HepG2 (cell line): ENCODE results near the gene NEAT1. TPM values are rescaled to one million over a fixed set of nuclear protein-coding genes. Genes with fewer than 3 reads are reported as not detected.

Experiments
- ATAC-seq: fragments of 200-7000 bp; cut with Tn5 transposase; 3 replicates; pipeline ENCODE4 v1.9.1; 2020; ENCODE audit warnings: mild to moderate bottlenecking, moderate library complexity
- BruUV-seq: library from RNA; stranded (reverse); fragments of 400-500 nt; replicated peaks from 2 replicates; lab custom pipeline; 2021; lab: Mats Ljungman, UMichigan
- CTCF ChIA-PET: fragments of 300-600 bp; formaldehyde crosslinking; extraction: SDS; loops from one replicate; lab custom pipeline; 2021; ENCODE audit warnings: low total read pairs, inconsistent platforms, low intra/inter-chr PET ratio; lab: Yijun Ruan, JAX
- POLR2A ChIA-PET: fragments of 350-600 bp; sonication (Branson Sonifier 250); formaldehyde crosslinking; loops from one replicate; lab custom pipeline; 2020; ENCODE audit warnings: antibody characterized with exemption, inconsistent platforms; lab: Yijun Ruan, JAX
- DNase-seq: peaks from one replicate; pipeline ENCODE4 v3.0.0-alpha.2; 2015; ENCODE audit warnings: low spot score
- FAIRE-seq: peaks from 3 replicates; lab custom pipeline; 2011; peaks lifted over from hg19 to GRCh38; lab: Jason Lieb, UNC
- H2AFZ ChIP-seq: one replicate; pipeline ENCODE4 v1.6.1; 2011; ENCODE audit warnings: low read length, inconsistent platforms
- H3K27ac ChIP-seq: fragments of 300-600 bp; 3 replicates; pipeline ENCODE4 v1.8.0; 2011; ENCODE audit warnings: mixed run types, mild to moderate bottlenecking, mixed read lengths, low read length, inconsistent platforms; ENCODE audit not compliant: insufficient read depth; ENCODE audit errors: extremely low read length
- H3K27me3 ChIP-seq, 2 experiments: fragments of 200-600 bp in 1 of 2; 2 replicates in 1 of 2; 3 replicates in 1 of 2; pipeline versions ENCODE4 v1.6.0 to v1.8.0; 2011; ENCODE audit warnings: low read length in 2 of 2, mild to moderate bottlenecking in 2 of 2, moderate library complexity in 2 of 2, inconsistent platforms in 1 of 2; ENCODE audit not compliant: insufficient read depth in 2 of 2, control insufficient read depth in 1 of 2
- H3K36me3 ChIP-seq, 2 experiments: fragments of 200-600 bp in 1 of 2; replicated peaks in 1 of 2; 2 replicates in 1 of 2; 3 replicates in 1 of 2; pipeline versions ENCODE4 v1.5.1 to v1.8.0; 2011; ENCODE audit warnings: low read length in 2 of 2, inconsistent platforms in 1 of 2; ENCODE audit not compliant: insufficient read depth in 2 of 2, control insufficient read depth in 1 of 2
- H3K4me1 ChIP-seq: 2 replicates; pipeline ENCODE4 v1.5.1; 2012; ENCODE audit warnings: low read length, inconsistent platforms; ENCODE audit not compliant: insufficient read depth
- H3K4me2 ChIP-seq: 2 replicates; pipeline ENCODE4 v1.6.0; 2011; ENCODE audit warnings: low read depth, low read length, inconsistent platforms
- H3K4me3 ChIP-seq, 3 experiments: fragments of 200-600 bp in 1 of 3; sonication (generic), shearing (Covaris generic) in 1 of 3; replicated peaks in 1 of 3; 2 replicates each; pipeline ENCODE4 v1.5.1; 2011 to 2016; ENCODE audit warnings: low read length in 3 of 3, inconsistent platforms in 2 of 3, low read depth in 2 of 3, mild to moderate bottlenecking in 2 of 3, control low read depth in 1 of 3, mixed read lengths in 1 of 3; ENCODE audit not compliant: insufficient read depth in 1 of 3
- H3K79me2 ChIP-seq: one replicate; pipeline ENCODE4 v1.6.1; 2011; ENCODE audit warnings: low read length, inconsistent platforms; ENCODE audit not compliant: insufficient read depth
- H3K9ac ChIP-seq: 2 replicates; pipeline ENCODE4 v1.6.0; 2011; ENCODE audit warnings: mild to moderate bottlenecking, low read depth, low read length, inconsistent platforms; ENCODE audit not compliant: insufficient read depth
- H3K9me3 ChIP-seq: 2 replicates; pipeline ENCODE4 v1.5.1; 2012; ENCODE audit warnings: mild to moderate bottlenecking, low read length
- H4K20me1 ChIP-seq: 2 replicates; pipeline ENCODE4 v1.6.0; 2011; ENCODE audit warnings: inconsistent platforms, mild to moderate bottlenecking, low read length, moderate library complexity; ENCODE audit not compliant: insufficient read depth
- CHD4 ChIP-seq: fragments of 200-600 bp; sonication (generic); IDR thresholded peaks from 2 replicates; pipeline ENCODE4 v1.7.0; 2017; ENCODE audit warnings: mild to moderate bottlenecking, low read length, borderline replicate concordance
- FOSL1 ChIP-seq: sonication (generic); formaldehyde crosslinking; IDR thresholded peaks from 2 replicates; pipeline ENCODE4 v1.9.0; 2021; ENCODE audit warnings: missing genetic modification reagents, borderline replicate concordance
- PHF8 ChIP-seq: sonication (generic); formaldehyde crosslinking; IDR thresholded peaks from 2 replicates; pipeline ENCODE4 v1.5.0; 2020; ENCODE audit warnings: missing genetic modification reagents
- POLR2G ChIP-seq: fragments of 200-400 bp; formaldehyde crosslinking; IDR thresholded peaks from 2 replicates; pipeline ENCODE4 v1.6.1; 2018; ENCODE audit warnings: mild to moderate bottlenecking, low read depth, low read length, moderate library complexity
- SSRP1 ChIP-seq: IDR thresholded peaks from 2 replicates; pipeline ENCODE4 v1.6.1; 2016; ENCODE audit warnings: control low read depth
- TEF ChIP-seq: sonication (generic); formaldehyde crosslinking; IDR thresholded peaks from 2 replicates; pipeline ENCODE4 v1.5.0; 2020; ENCODE audit warnings: missing genetic modification reagents
- ZFY ChIP-seq: sonication (generic); formaldehyde crosslinking; IDR thresholded peaks from 2 replicates; pipeline ENCODE4 v1.4.0; 2020; ENCODE audit warnings: missing genetic modification reagents
- ZNF878 ChIP-seq: sonication (generic); formaldehyde crosslinking; IDR thresholded peaks from 2 replicates; pipeline ENCODE4 v1.8.1; 2023; ENCODE audit warnings: mild to moderate bottlenecking, missing genetic modification reagents, moderate library complexity
- WGBS: methylation state at CpG from one replicate; pipeline ENCODE4 v1.1.6; 2017; ENCODE audit warnings: low lambda C conversion rate; 5-methylcytosine and 5-hydroxymethylcytosine counted together
- in situ Hi-C: cut with HindIII; loops from 2 replicates; pipeline ENCODE4 v1.10.0; 2017; ENCODE audit warnings: low pct_unique_long_range_greater_than_20kb; ENCODE audit not compliant: extremely low pct_ligation_motif_present
- intact Hi-C: fragments of 100-400 bp; cut with micrococcal nuclease; formaldehyde crosslinking; loops from one replicate; pipeline ENCODE4 v1.10.0; 2022; ENCODE audit not compliant: unreplicated experiment
- polyA plus RNA-seq, 8 experiments: library from polyadenylated mRNA; depleted of rRNA in 3 of 8; stranded (reverse) in 7 of 8; unstranded in 1 of 8; fragments of >200 nt; fragmentation: Illumina TruSeq in 4 of 8; extraction: Trizol in 4 of 8; gene quantifications; 2 replicates each; pipeline versions ENCODE4 v1.2.1 to v1.2.3, GENCODE V29; 2011 to 2016; ENCODE audit warnings: low read depth in 4 of 8, missing spikeins in 1 of 8, mixed read lengths in 1 of 8; ENCODE audit not compliant: insufficient read depth in 1 of 8
- total RNA-seq, 5 experiments: library from RNA; depleted of rRNA; stranded (reverse); fragments of >200 nt; fragmentation: Illumina TruSeq; extraction: Trizol; gene quantifications; 2 replicates each; pipeline ENCODE4 v1.2.3, GENCODE V29; 2016; ENCODE audit warnings: low read depth in 1 of 5

NEAT1 gene
- total and polyA plus RNA-seq, 2 of the 13 experiments (the other 11 are each of a cell fraction or from before 2014, with no cell fraction given), result 20.5 to 41.2 TPM

- FAIRE-seq (no peak), ATAC-seq (no peak), DNase-seq (no peak)
- WGBS, result no CpG with 5 or more reads among the region's 2 CpGs
- Histone ChIP-seq H3K27ac (no peak overlapping the region), H4K20me1 (peaks cover 38% of the 10 kb centered on the region), H3K4me3 (no peak overlapping the region), H3K9me3 (no peaks in the 10 kb centered on the region), H3K79me2 (no peaks in the 10 kb centered on the region), H3K4me2 (no peak overlapping the region), H3K4me1 (peaks cover 49% of the 10 kb centered on the region), H2AFZ (no peak overlapping the region), H3K9ac (no peak overlapping the region), H3K36me3 (peaks cover 0 to 6% of the 10 kb centered on the region in 2 experiments; a peak in 2 of 5 replicates), H3K27me3 (no peaks in the 10 kb centered on the region)
- ChIA-PET CTCF (no interaction called here), POLR2A (interaction anchor here (0.8 to 7.0 kb wide), 10 partner anchors 11 to 61 kb away, joined by 3 to 89 read pairs (median 6); partner anchors contain the start of genes MALAT1 and NEAT1)
- TF ChIP-seq FOSL1 (CRISPR knock-in tag) (no peak), ZFY (CRISPR knock-in tag) (0 out of 2 replicates have a peak, but pooled peaks have one; percentile 7), CHD4 (no peak), POLR2G (peak; percentile 1; the same call in 1 of the 2 replicates), PHF8 (CRISPR knock-in tag) (no peak), TEF (no peak), SSRP1 (peak; percentile 87; the same call in 1 of the 2 replicates), ZNF878 (CRISPR knock-in tag) (0 out of 2 replicates have a peak, but pooled peaks have one; percentile 28)
- in situ Hi-C loops, result no loop called here
- BruUV-seq, result no TSS peak
- intact Hi-C loops, result no loop called here
Measured at GRCh38 chr11:65448074-65448417, 25.4 kb downstream of the NEAT1 start.
